RWPE1 (cell line): ENCODE data around the gene CNOT4.

Source experiments
- CTCF ChIA-PET: fragments of 350-600 bp; sonication (Branson Sonifier 250); formaldehyde crosslinking; extraction: SDS; loops from one replicate; lab custom pipeline; 2021; lab: Yijun Ruan, JAX
- POLR2A ChIA-PET: fragments of 400-600 bp; formaldehyde crosslinking; extraction: SDS; loops from one replicate; lab custom pipeline; 2020; ENCODE audit warnings: antibody characterized with exemption; ENCODE audit not compliant: low non-redundant PET; lab: Yijun Ruan, JAX
- DNase-seq: peaks from one replicate; pipeline ENCODE4 v3.0.0; 2012; ENCODE audit warnings: low spot score
- H3K27ac ChIP-seq: fragments of 450-650 bp; 2 replicates; pipeline ENCODE4 v1.5.1; 2017
- CTCF ChIP-seq: fragments of 450-650 bp; conservative IDR thresholded peaks from 2 replicates; pipeline ENCODE4 v1.5.1; 2017; ENCODE audit warnings: low read depth, mild to moderate bottlenecking

Gene CNOT4

DNA sequence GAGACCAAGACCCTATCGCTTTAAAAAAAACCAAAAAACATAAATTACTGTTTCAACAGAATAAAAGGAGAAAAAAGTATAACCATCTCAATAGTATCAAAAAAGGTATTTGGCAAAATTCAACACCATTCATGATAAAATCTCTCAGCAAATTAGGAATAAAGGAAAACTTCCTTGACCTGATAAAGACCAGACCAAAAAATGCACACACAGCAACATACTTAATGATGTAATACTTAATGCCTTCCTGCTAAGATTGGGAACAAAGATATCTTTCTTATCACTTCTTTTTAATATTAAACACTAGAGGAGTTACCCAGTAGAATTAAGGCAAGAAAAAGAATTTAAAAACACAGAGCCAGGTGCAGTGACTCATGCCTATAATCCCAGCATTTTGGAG is 79.3 kb downstream of the CNOT4 start:
- CTCF ChIA-PET, result no interaction called here
- DNase-seq, result no peak
- H3K27ac ChIP-seq, result no peak overlapping the region
- POLR2A ChIA-PET, result no interaction called here
- no peak for TF ChIP-seq CTCF

GRCh38 chr7:135428879-135429278 is 81.0 kb downstream of the CNOT4 start:
- H3K27ac ChIP-seq, result no peak overlapping the region
- ChIA-PET CTCF (no interaction called here), POLR2A (no interaction called here)
- no peak for DNase-seq
- TF ChIP-seq CTCF, result no peak

GRCh38 chr7:135428011-135428410 is 81.9 kb downstream of the CNOT4 start:
- ChIA-PET CTCF (no interaction called here), POLR2A (no interaction called here)
- no peak for TF ChIP-seq CTCF
- DNase-seq, result no peak
- H3K27ac ChIP-seq, result no peak overlapping the region

- POLR2A ChIA-PET, result no interaction called here
- CTCF ChIA-PET, result interaction anchor here (0.8 kb wide), 1 partner anchor 12 kb away, joined by 6 read pairs; no protein-coding TSS in a partner anchor
- TF ChIP-seq CTCF, result no peak
- DNase-seq, result no peak
- H3K27ac ChIP-seq, result no peak overlapping the region
Measured at GRCh38 chr7:135427166-135427565, 82.7 kb downstream of the CNOT4 start.

- no peak for TF ChIP-seq CTCF
Measured at GRCh38 chr7:135425036-135425435, 84.9 kb downstream of the CNOT4 start.

DNA sequence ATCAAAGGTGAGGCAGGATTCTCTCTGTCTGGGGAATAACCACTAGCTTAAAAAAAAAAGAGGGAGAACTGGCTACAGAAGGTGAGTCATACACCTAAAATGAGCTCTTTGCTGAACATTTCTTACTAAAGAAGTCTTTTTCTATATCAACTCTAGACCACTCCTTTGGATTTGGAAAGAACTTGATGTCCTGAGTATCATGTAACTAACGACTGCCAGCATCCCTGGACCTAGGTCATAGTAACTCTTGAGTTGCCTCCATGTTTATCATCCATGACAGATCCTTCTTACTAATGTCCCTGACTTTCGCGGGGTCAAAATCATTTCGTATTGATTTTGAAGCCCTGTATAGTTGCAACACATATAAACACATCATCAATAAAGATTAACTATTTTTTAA is 89.1 kb downstream of the CNOT4 start:
- no peak for TF ChIP-seq CTCF
- ChIA-PET CTCF (interaction anchor here (0.7 kb wide), 1 partner anchor 8 kb away, joined by 3 read pairs; no protein-coding TSS in a partner anchor), POLR2A (no interaction called here)
- no peak overlapping the region for H3K27ac ChIP-seq
- DNase-seq, result no peak

More at GRCh38 chr7:135425036-135425435, 84.9 kb downstream of the CNOT4 start:
- ChIA-PET POLR2A (no interaction called here), CTCF (no interaction called here)
- no peak overlapping the region for H3K27ac ChIP-seq
- no peak for DNase-seq
